ENCODE measurements around the gene LSMEM2. TPM values are rescaled to one million over a fixed set of nuclear protein-coding genes. Genes with fewer than 3 reads are reported as not detected.

Gene LSMEM2
- total RNA-seq, 2 experiments from 2014 or later, result 0.22 TPM; not detected in 1

- Mint-ChIP-seq H3K27ac (peak overlapping the region; percentile 54), H3K9me3 (no peaks in the 10 kb centered on the region), H3K36me3 (ENCODE audit: low read depth) (peaks cover 23% of the 10 kb centered on the region), H3K4me1 (ENCODE audit: low read depth) (peaks cover 43% of the 10 kb centered on the region), H3K27me3 (no peaks in the 10 kb centered on the region), H3K4me3 (peak overlapping the region; percentile 68)
- ChIA-PET POLR2A (interaction anchor here (0.7 to 1.8 kb wide), 3 partner anchors 13 to 32 kb away, joined by 3 to 12 read pairs (median 3); no protein-coding TSS in a partner anchor), CTCF (interaction anchor here (0.8 to 2.4 kb wide), 12 partner anchors 9 to 125 kb away, joined by 3 to 19 read pairs (median 6); partner anchors contain the start of genes CYB561D2, HYAL3, IFRD2 and NAA80)
- Histone ChIP-seq H3K36me3 (ENCODE audit: insufficient read depth, low read length) (peaks cover 14% of the 10 kb centered on the region), H3K27me3 (ENCODE audit: control insufficient read depth in 1 of 2, insufficient read depth in 2 of 2, low read length in 2 of 2) (no peaks in the 10 kb centered on the region), H3K27ac (ENCODE audit: low read depth in 1 of 2, low read length in 2 of 2) (no peak overlapping the region), H3K9me3 (ENCODE audit: control insufficient read depth in 1 of 2, insufficient read depth in 1 of 2, low read length in 2 of 2) (no peaks in the 10 kb centered on the region), H3K4me1 (ENCODE audit: insufficient read depth, low read length) (peaks cover 67% of the 10 kb centered on the region), H3K4me3 (ENCODE audit: low read length) (no peak overlapping the region)
- DNase-seq (peak in 13 of 14 experiments; percentile 46 to 79 (median 54)), ATAC-seq (ENCODE audit: poor library complexity) (peak; percentile 27)
- intact Hi-C loops (cut with DNase I, micrococcal nuclease), result loop anchor here (1.0 to 5.0 kb wide), 3 partner anchors 49 to 132 kb away; partner anchors contain the start of gene GNAT1 (in 1 of the 2)
- TF ChIP-seq CTCF (IDR thresholded peaks at IDR 0.05), result peak; percentile 71
Measured at GRCh38 chr3:50324351-50325112, 45.6 kb downstream of the LSMEM2 start.

- DNase-seq (peak in 1 of 14 experiments; percentile 16), ATAC-seq (ENCODE audit: poor library complexity) (no peak)
- H3K4me3 Mint-ChIP-seq, result peak overlapping the region; percentile 68
- H3K4me1 Mint-ChIP-seq (ENCODE audit: low read depth), result peaks cover 37% of the 10 kb centered on the region
- H3K36me3 Mint-ChIP-seq (ENCODE audit: low read depth), result peaks cover 29% of the 10 kb centered on the region
- ChIA-PET POLR2A (interaction anchor here (0.7 to 1.8 kb wide), 2 partner anchors 12 to 33 kb away, joined by 3 to 12 read pairs; no protein-coding TSS in a partner anchor), CTCF (interaction anchor here (1.4 to 2.4 kb wide), 7 partner anchors 9 to 33 kb away, joined by 5 to 19 read pairs (median 8); partner anchors contain the start of genes CYB561D2, HYAL3, IFRD2 and NAA80)
- Histone ChIP-seq H3K27me3 (ENCODE audit: control insufficient read depth in 1 of 2, insufficient read depth in 2 of 2, low read length in 2 of 2) (no peaks in the 10 kb centered on the region), H3K36me3 (ENCODE audit: insufficient read depth, low read length) (peaks cover 20% of the 10 kb centered on the region), H3K9me3 (ENCODE audit: control insufficient read depth in 1 of 2, insufficient read depth in 1 of 2, low read length in 2 of 2) (no peaks in the 10 kb centered on the region), H3K4me3 (ENCODE audit: low read length) (no peak overlapping the region), H3K27ac (ENCODE audit: low read depth in 1 of 2, low read length in 2 of 2) (no peak overlapping the region), H3K4me1 (ENCODE audit: insufficient read depth, low read length) (peaks cover 62% of the 10 kb centered on the region)
- peak overlapping the region; percentile 54 for H3K27ac Mint-ChIP-seq
- TF ChIP-seq CTCF (IDR thresholded peaks at IDR 0.05), result no peak
- no peaks in the 10 kb centered on the region for H3K27me3 Mint-ChIP-seq
- no peaks in the 10 kb centered on the region for H3K9me3 Mint-ChIP-seq
- intact Hi-C loops (cut with DNase I, micrococcal nuclease), result no loop called here
Measured at GRCh38 chr3:50325113-50325480, 46.2 kb downstream of the LSMEM2 start.

GRCh38 chr3:50325497-50326181 is 46.8 kb downstream of the LSMEM2 start:
- Mint-ChIP-seq H3K4me1 (ENCODE audit: low read depth) (peaks cover 32% of the 10 kb centered on the region), H3K36me3 (ENCODE audit: low read depth) (peaks cover 34% of the 10 kb centered on the region), H3K9me3 (no peaks in the 10 kb centered on the region), H3K27ac (peak overlapping the region; percentile 54), H3K27me3 (no peaks in the 10 kb centered on the region), H3K4me3 (peak overlapping the region; percentile 42)
- CTCF ChIA-PET, result interaction anchor here (1.7 to 2.4 kb wide), 3 partner anchors 12 to 34 kb away, joined by 9 to 19 read pairs (median 18); partner anchors contain the start of genes HYAL3, IFRD2 and NAA80
- intact Hi-C loops (cut with DNase I, micrococcal nuclease), result no loop called here
- H3K4me1 ChIP-seq (ENCODE audit: insufficient read depth, low read length), result peaks cover 56% of the 10 kb centered on the region
- no peaks in the 10 kb centered on the region for H3K9me3 ChIP-seq (ENCODE audit: control insufficient read depth in 1 of 2, insufficient read depth in 1 of 2, low read length in 2 of 2)
- H3K27me3 ChIP-seq (ENCODE audit: control insufficient read depth in 1 of 2, insufficient read depth in 2 of 2, low read length in 2 of 2), result no peaks in the 10 kb centered on the region
- H3K27ac ChIP-seq (ENCODE audit: low read depth in 1 of 2, low read length in 2 of 2), result no peak overlapping the region
- ATAC-seq (ENCODE audit: poor library complexity) (no peak), DNase-seq (peak in 1 of 14 experiments; percentile 19)
- POLR2A ChIA-PET, result interaction anchor here (4.7 kb wide), 1 partner anchor 12 kb away, joined by 58 read pairs; no protein-coding TSS in a partner anchor
- H3K4me3 ChIP-seq (ENCODE audit: low read length), result no peak overlapping the region
- no peak for TF ChIP-seq CTCF (IDR thresholded peaks at IDR 0.05)
- H3K36me3 ChIP-seq (ENCODE audit: insufficient read depth, low read length), result peaks cover 25% of the 10 kb centered on the region

All from CD4-positive, alpha-beta T cell (primary cell).